GM12892 (cell line): ENCODE results near the gene SLC7A10.

Experiments
- POLR2AphosphoS5 ChIP-seq: IDR thresholded peaks from 2 replicates; pipeline ENCODE4 v1.6.1; 2011; ENCODE audit warnings: low read depth, low read length, control low read depth
- TAF1 ChIP-seq: IDR thresholded peaks from 2 replicates; pipeline ENCODE4 v1.6.1; 2011; ENCODE audit warnings: low read depth, mild to moderate bottlenecking, control low read depth, low read length, borderline replicate concordance

DNA sequence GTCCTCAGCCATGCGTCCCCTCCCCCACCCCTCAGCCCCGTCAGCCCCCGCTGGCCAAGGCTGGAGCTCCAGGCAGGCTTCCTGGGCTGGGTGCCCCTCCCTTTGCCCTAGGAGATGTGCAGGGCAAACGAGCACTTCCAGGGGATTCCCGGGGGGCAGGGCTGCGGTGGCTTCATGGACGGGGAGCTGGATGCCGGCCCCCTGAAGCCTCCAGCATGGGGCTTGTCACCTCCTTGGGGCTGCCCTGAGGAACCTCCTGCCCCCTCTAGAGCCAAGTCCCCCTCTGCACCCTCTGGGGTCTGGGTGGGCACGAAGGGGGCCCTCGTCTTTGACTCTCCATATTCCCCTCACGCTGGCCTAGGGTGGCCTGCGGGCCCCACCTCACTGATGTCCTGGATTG lies 25.4 kb upstream of the SLC7A10 start:
- no peak for TF ChIP-seq POLR2AphosphoS5
- TF ChIP-seq TAF1: no peak
